GM19397 (cell line): ENCODE results near the gene GALC.

Experiments
- ATAC-seq: cut with Tn5 transposase; IDR thresholded peaks from one replicate; pipeline ENCODE4 v1.9.1; 2021; ENCODE audit warnings: mild to moderate bottlenecking, moderate library complexity; ENCODE audit not compliant: unreplicated experiment

GALC gene

DNA sequence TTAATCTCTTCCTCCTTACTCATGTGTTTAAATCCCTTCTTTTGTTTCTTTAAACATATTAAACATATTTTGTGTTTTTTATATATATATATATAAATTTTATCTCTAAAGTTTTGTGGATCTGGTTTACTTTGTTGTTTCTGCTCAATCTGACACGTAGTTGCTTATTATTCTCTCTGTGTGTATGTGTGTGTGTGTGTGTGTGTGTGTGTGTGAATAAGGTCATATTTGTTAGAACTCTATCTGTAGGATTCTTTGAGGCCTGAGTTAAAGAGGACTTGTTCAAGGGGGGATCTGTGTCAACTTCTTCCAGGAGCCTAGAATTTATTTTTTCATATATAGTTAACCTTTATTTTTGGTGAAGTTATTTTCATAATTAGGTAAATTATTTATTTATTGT, 14.6 kb upstream of the GALC start:
- ATAC-seq: no peak

DNA sequence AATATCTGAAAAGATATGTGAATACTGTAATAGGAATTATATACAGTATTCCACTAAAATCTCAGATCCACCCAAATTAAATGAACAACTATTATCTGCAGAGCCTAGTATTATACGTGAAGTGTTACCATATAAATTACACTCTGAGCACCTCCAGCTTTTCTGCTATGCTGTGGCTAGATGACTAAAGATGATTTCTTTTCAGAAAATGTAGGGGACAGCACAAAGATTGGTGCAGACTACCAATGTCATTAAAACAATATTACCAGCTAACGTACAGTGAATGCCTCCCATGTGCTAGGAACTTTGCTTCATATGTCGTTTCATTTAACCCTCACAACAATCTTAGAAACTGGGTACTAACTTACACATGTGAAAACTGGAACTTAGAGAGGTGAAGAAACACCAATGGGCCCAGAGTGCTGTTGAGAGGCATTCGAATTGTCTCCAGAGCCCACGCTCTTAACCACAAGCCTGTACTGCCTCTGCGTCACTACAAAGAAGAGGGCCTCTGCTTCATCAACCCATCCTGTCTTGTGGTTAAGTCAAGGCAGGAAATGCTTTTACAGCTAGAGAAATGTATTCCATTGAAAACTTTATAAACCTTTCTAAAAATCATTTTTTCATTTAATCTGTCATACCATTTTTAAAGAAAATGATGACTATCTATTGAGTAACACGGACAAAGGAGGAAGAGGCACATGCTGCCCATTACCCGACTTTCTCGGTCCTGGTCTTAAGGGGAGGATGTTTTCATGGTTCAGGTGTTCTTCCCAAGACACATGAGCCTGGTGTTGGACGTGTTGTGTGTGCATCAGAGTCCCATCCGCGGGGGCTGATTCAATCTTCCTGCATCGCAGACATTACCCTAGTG, 13.2 kb upstream of the GALC start:
- peak; percentile 91 for ATAC-seq

DNA sequence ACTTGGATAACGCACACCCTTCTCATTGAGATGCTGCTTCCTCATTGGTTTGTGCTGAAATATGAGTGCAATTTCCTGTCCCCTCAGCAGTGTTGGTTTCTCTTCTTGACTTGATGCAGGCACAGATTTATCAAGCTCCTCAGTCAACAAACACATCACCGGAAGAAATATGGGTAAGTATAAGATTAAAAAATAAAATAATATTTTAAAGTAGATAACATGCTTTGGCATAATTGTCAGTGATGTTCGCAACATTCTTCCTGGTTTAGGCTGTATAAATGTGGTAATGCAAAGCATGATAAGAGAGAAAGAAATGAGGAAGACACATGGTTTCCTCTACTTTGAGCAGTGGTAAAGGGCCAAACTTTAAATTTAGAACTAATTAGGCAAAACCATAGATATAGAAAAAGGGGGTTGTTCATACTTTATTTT, 12.1 kb upstream of the GALC start, which contains the start of gene GPR65:
Gene GPR65, plus strand, starts transcription at position 86 of the 432 bp plus-strand sequence. CDS start 5,713 bp downstream, outside the sequence.
- peak; percentile 60 for ATAC-seq

DNA sequence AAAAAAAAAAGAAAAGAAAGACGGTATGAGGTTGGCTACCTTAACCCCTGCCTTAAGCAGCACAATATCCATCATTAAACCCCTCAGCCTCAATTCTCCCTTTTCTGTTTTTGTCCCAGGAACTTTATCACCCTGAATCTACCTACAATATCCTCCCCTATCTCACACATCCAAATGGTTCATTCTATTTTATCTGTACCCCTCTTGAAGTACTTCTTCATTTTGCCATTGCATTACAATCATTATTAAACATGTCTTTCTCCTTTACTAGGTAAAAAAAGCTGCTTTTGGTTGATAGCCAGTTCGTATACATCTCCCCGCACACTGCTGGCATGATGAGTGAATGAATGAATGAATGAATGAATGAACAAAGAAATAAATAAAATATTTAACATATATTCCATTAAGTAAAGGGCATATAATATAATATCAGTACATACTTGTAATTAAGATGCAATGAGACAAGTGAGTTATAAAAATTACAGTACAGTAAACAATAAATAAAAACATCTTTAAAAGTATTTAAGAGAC, 11.6 kb upstream of the GALC start:
- ATAC-seq: no peak

DNA sequence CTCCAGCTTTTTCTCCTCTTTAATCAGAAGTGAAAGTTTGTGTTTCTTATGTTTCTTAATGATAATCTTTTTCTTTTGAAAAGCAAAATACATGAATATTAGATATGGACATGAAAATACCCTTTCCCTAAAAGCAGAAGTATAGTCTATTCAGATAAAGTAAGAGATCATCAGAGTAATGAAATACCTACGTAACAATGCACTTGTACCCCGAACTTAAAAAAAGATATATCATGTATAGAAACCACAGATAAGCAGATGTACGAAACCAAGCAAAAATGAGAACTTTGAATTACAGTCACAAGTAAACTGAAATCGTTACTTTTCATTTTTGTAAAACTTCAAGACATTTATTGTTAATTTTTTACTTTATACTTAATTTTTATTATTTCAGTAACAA, 10.4 kb upstream of the GALC start:
- no peak for ATAC-seq

DNA sequence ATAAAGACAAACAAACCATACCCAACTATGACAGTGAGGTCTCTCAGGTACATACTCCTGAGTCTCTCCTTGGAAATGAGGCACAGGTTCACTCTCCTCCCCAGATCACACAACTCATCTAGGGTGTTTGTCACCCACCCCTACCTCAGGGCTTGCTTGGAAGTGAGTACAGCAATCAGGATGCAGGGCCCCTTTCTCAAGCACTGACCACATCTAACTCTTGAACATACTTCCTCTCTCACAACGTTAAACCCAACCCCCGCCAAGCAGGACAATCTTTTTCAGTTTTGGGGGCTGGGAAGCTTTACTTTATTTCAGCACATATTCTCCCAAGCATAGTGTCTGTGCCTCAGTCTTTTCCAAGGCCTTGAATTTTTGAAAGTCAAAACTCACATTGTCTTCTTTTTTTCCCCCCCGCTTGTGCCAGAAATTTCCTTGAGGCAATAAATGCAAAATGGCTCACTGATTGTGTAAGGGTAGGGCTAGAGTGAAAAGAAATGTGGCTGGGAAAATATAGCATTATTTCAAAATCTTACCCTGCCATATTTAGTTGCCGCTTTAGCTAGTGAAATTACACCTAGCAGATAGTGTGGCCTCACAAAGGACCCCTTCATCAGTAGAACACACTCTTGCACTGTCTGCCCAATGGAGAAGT, 9.6 kb upstream of the GALC start:
- ATAC-seq: no peak

DNA sequence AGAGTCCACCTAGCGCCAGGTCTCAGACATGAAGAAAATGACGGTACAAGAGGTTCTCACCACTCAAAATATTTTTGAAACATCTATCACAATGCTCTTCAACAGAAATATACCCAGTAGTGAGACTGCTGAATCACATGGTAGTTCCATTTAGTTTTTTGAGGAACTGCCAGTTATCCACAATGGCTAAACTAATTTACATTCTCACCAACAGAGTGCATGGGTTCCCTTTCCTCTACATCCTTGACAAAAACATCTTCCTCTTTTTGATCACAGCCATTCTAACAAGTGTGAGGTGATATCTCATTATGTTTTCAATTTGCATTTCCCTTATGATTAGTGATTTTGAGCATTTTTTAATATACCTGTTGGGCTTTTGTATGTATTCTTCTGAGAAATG, 6.3 kb upstream of the GALC start:
- ATAC-seq: no peak

DNA sequence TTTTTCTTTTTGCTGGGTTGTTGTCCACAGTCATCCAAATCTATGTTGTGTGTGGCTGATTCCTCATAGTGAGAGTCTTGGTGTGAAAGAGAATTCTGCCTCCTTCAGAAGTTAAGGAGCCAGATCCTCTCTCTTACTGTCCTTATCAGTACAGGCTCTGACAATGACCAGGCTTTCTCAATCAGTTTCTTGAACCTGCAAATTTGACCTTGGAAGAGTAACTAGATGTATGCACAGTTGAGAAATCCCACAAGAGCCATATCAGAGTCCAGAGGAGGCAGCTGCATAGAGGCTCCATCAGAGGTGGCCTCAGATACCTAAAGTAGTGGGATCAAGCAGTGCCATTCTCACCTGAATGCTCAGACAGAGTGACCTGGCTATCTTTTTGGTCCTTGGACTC, 5.5 kb upstream of the GALC start:
- ATAC-seq: no peak

DNA sequence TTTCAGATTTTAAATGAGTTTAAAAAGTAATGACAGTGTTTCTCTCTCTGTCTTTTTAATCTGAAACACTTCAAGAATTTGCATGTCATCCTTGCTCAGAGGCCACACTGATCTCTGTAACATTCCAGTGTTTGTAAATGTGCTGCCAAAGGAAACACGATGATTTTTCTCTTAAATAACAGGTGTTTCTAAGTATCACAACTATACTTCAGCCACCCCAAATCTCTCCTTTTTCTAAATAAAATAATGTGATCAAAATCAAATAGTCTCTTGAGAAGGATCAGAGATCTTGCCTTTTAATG, 3.3 kb upstream of the GALC start:
- ATAC-seq: no peak

DNA sequence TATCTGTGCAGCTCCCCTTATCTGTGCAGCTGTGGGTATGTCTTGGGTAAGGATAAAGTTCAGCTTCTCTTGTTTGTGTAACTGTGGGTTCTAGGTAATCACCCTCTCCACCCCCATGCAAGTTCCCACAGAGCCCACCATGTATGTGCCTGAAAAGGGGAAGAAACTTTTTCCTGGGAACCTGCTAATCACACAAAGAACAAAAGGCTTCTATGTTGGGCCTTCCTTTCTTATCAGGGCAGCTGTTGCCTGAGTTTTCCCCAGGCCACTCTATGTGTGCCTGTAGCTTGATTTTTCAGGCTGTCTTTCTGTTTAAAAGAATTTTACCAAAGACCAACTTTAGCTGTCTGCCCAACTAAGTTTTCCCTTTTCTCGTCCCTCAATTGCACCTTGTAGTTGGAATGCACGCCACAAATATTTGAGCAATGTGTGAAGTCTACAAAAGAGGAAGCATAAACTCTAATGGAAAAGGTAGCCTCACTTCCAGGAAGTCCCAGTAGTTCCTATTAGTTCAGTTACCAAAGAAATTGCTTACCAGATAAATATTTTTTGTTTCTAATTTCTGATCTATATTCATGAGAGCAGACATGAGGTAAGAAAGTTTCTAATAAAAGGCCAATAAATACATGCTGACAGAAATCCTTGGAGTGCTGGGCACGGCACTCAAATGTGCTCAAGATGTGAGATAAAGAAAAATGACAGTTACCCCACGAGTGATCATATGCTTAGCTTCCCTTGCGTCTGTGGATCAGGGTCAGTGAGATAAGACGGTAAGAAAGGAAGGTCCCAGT, 2.7 kb upstream of the GALC start:
- no peak for ATAC-seq

DNA sequence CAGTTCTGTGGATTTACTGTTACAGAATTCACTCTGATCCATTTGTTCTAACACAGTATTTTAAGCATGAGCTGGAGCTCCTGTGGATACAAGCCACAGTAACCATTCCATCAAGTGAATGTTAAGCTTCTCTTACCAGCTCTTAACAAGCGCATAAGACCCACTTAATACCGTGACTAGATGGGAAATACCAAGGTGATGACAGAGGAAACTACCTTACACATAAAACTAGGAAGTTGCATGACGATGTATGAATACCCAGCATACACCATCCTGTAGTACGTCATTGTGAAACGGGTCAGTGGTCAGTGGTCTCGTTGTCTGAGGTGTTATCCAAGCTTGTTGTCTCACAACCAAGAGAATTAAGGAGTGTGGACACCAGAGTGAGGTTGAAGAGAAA, 2.0 kb upstream of the GALC start:
- ATAC-seq: peak; percentile 26

DNA sequence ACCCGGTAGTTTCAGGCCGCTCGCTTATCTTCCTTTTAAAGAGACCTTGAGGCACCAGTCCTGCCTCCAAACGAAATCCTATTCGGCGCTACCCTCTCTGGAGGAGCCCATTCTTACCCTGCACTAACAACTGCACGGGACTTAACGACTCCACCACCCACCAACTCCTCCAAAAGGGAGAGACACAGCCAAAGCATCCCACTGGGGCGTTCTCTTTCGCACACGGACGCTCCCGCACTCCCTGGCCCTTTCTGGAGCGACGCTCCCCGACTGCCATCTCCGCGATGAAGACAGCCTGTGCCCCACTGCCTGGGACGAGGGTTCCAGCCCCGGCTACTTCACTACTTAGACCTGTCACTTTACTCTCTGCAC, 650 bp downstream of the GALC start:
- ATAC-seq: no peak

DNA sequence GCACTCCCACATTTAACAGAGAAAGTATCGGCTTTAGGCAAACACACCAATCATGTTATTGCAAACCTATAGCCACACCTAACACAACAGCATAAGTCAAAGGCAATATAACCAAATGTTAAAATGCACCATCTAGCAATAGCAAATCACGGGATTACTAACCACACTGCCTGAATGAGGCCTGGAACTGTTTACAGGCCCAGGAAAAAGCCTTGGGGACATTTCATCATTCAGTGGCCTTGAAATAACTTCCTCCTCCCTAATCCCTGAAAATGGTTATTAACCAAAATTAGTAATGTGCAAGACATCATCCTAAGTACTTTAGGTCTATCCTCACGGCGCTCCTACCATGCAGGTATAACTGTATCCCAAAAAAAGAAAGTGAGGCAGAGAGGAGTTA, 2.3 kb downstream of the GALC start:
- no peak for ATAC-seq

DNA sequence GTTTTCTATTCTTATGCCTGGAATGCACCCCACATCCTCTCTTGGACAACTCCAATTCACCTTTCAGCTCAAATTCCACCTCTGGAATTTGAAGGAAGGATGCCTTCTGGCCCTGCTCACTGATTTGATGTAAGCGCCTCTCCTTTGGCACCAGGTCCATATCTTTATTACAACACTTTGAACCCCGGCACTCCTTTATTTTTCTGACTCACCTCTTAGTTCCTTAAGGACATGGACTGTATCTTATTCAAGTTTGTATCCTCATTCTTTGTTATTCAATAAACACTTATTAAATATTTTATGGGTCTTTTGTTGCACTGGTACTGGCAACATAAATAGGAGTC, 3.1 kb downstream of the GALC start:
- no peak for ATAC-seq

DNA sequence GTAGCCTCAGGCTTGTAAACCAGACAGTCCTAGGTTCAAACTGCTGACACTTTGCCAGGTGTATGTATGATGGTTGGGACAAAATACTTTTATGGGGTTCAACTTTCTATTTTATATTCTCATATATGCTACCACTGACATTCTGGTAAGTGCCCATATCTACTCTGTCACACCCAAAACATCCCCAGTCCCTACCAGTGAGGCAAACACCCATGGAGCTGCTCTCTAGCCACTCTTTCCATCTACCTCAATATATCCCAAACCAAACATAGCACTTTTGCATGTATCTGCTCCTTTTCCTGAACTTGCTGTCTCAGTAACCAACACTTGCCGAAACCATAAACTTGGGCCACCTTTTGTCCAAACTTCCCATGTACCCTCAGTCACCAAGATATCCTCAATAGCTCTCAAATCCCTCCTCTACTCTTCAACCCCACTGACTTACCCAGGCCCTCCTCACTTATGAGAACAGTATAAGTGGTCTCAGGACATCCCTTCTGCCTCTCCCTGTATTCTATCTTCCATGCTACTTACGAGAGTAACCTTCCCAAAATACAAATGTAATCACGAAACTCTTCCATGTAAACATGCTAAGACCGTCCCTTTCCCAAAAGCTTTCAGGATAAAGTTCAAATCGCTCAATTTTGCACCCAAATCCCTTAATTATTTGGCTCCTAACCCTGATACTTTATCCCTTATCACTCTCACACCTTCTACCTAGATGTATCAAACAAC, 3.6 kb downstream of the GALC start:
- ATAC-seq: no peak

DNA sequence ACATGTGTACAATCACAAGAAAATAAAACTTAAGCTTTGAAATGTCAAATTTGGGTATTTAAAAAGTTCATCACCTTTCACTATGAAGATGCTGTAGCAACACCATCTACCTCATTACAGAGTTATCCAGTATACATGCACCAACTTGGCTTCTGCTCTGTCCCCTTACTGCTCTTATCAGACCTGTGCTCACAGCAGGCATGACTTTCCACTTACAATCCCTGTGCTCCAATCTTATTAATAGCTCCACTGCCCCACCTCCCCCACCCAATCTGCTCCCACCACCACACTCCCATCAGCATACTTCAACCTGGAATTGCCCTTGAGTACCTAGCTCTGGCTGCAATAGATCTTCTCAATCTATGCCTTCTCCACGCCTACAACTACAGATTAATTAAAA, 13.3 kb downstream of the GALC start:
- ATAC-seq: no peak

DNA sequence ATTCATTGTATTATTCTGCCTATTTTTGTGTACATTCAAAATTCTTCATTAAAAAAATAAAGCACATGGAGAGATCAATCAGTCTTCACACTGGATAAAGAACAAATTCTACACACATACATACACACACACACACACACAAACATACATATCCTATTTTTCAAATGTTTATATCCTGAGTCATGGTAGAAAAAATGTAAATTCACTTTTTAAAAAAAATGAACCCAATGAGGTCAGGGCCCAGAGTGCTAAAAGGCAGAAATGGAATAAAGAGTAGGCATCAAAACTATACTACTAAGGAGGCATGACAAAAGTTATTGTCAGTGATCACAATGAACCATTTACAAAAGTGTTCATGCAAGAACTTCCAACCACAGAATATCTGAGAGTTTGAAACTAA, 17.3 kb downstream of the GALC start:
- ATAC-seq: no peak

DNA sequence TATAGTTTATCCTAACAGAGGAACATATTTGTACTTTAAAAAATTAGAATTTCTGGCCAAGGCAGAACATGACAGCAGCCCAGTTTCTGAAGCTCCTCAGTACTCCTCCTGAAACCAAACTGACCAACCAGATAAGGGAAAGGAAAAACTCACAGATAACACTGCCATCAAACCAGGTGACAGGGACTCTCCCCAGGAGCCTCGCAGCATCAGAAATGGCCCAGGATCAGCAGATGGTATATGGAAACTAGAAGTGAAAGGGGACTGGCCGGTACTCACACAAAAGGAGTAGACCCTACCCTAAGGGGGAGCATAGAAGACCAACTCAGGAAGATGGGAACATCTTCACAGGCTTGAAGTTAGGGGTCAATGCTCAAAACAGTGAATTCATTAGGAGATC, 22.0 kb downstream of the GALC start:
- ATAC-seq: peak; percentile 77

DNA sequence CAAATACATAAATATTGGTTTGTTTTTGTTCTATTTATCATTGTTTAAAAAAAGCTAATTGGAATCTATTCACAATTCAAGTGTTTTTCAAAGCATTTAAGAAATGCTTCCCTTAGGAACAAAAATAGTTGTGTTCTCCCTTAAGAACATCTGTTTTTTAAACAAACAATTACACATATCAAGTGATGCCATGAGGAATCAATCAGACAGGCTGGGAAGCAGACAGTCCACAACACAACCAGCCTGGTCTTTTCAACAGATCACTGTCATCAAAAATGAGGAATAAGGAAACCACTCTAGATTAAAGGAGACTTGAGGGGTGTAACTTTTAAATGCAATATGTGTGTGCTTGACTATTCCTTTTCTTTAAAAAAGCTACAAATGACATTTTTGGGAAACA, 25.5 kb downstream of the GALC start:
- no peak for ATAC-seq

DNA sequence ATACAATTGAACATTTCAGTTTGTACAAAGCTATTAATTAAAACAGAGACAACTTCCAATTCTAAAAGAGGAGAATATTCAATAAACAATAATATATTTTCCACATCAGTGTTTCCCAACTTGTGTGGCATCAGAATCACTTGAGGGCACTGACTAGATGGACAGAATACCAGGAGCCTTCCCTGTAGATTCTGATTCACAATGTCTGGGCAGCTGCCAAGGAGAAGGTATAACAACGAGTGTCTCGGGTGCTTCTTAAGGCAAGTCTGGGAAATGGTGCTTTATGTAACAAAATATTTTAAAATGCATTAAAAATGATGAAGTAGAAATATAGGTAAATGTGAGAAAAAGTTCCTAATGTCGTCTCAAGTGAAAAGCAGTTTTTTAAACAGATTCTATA, 26.2 kb downstream of the GALC start:
- no peak for ATAC-seq

DNA sequence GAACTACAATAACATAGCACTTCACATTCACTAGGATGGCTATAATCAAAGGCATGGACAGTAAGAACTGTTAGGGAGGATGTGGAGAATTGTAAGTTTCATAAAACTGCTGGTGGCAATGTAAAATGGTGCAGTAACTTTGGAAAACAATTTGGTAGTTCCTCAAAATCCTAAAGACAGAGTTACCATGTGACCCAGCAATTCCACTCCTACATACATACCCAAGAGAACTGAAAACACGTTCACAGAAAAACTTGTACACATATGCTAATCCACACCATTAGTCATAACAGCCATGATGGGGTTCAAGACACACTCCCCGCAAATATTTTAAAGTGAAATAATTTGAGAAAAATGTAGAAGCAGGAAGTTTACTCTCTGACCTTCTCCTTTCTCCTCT, 31.7 kb downstream of the GALC start:
- no peak for ATAC-seq
